Measurements from ENCODE around the gene SLC15A1. TPM values are rescaled to one million over a fixed set of nuclear protein-coding genes. Genes with fewer than 3 reads are reported as not detected.

The SLC15A1 gene
- total RNA-seq, 1 experiment from 2014 or later, result 1.9 TPM

DNA sequence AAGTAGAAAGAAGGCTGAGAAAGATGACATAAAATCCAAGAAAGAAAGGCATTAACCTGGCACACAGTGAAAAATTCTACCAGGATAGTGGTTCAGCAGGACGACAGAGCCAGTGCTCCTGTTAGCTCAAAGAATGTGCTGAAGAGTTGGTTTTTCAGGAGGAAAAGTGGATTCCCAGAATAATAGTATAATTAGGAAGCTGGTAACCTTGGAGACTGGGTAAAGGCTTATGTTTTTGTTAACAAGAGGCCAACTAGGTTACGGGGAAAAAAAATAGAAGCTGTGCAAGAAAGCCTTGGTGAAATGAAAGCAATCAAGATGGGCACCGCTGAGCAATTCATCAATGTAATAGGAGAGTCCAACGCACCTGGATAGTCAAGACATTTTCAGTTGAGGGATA lies 54.7 kb downstream of the SLC15A1 start:
- no CpG with 5 or more reads among the region's 4 CpGs for WGBS (ENCODE audit: extremely low coverage, insufficient read length, low lambda C conversion rate)
- H3K27ac Mint-ChIP-seq, result no peak overlapping the region
- Histone ChIP-seq H2BK12ac (ENCODE audit: insufficient read length, low read depth, low read length) (no peak overlapping the region), H3K27ac (ENCODE audit: insufficient read length, low read depth, low read length) (no peak overlapping the region), H3K4me2 (ENCODE audit: insufficient read depth, insufficient read length, low read length) (no peak overlapping the region), H3K9ac (ENCODE audit: extremely low read depth, insufficient read length, low read length) (no peak overlapping the region), H2BK20ac (ENCODE audit: low read depth, low read length, poor library complexity, severe bottlenecking) (no peak overlapping the region), H3T11ph (ENCODE audit: low read length) (no peak overlapping the region), H3K23me2 (ENCODE audit: insufficient read length, low read depth, low read length, poor library complexity, severe bottlenecking) (no peaks in the 10 kb centered on the region), H3K4me1 (ENCODE audit: insufficient read depth, low read length) (no peaks in the 10 kb centered on the region), H3K18ac (ENCODE audit: insufficient read length, low read depth, low read length) (no peak overlapping the region), H3K27me3 (ENCODE audit: insufficient read depth, low read length) (no peaks in the 10 kb centered on the region), H3K23ac (ENCODE audit: insufficient read length, low read depth, low read length) (no peak overlapping the region), H2AFZ (ENCODE audit: low read length) (no peak overlapping the region), H4K20me1 (ENCODE audit: control insufficient read depth, insufficient read depth, insufficient read length) (no peaks in the 10 kb centered on the region), H3K14ac (ENCODE audit: insufficient read depth, low read length) (no peak overlapping the region), H3K9me3 (ENCODE audit: control insufficient read depth, low read depth, low read length) (no peaks in the 10 kb centered on the region), H4K8ac (replicated peaks; ENCODE audit: insufficient read length, low read depth, low read length) (no peak overlapping the region), H3K79me2 (ENCODE audit: insufficient read depth, low read length) (no peaks in the 10 kb centered on the region), H3K56ac (ENCODE audit: insufficient read length, low read depth, low read length) (no peak overlapping the region), H2BK120ac (ENCODE audit: low read depth, low read length, poor library complexity, severe bottlenecking) (no peak overlapping the region), H4K5ac (ENCODE audit: insufficient read length, low read depth, low read length) (no peak overlapping the region), H3K4ac (ENCODE audit: low read depth, low read length) (no peak overlapping the region), H2AK5ac (ENCODE audit: insufficient read length, low read length) (no peak overlapping the region), H3K79me1 (ENCODE audit: insufficient read depth, low read depth, low read length, poor library complexity, severe bottlenecking) (no peaks in the 10 kb centered on the region), H2BK15ac (ENCODE audit: low read depth, low read length) (no peak overlapping the region), H2BK5ac (ENCODE audit: insufficient read length, low read length) (no peak overlapping the region), H4K91ac (ENCODE audit: insufficient read length, low read depth, low read length) (no peak overlapping the region)
- H3K4me1 Mint-ChIP-seq, result peaks cover 8 to 10% of the 10 kb centered on the region in 2 experiments
- no peaks in the 10 kb centered on the region for H3K27me3 Mint-ChIP-seq (ENCODE audit: low read depth)
- TF ChIP-seq, protein P1, sequence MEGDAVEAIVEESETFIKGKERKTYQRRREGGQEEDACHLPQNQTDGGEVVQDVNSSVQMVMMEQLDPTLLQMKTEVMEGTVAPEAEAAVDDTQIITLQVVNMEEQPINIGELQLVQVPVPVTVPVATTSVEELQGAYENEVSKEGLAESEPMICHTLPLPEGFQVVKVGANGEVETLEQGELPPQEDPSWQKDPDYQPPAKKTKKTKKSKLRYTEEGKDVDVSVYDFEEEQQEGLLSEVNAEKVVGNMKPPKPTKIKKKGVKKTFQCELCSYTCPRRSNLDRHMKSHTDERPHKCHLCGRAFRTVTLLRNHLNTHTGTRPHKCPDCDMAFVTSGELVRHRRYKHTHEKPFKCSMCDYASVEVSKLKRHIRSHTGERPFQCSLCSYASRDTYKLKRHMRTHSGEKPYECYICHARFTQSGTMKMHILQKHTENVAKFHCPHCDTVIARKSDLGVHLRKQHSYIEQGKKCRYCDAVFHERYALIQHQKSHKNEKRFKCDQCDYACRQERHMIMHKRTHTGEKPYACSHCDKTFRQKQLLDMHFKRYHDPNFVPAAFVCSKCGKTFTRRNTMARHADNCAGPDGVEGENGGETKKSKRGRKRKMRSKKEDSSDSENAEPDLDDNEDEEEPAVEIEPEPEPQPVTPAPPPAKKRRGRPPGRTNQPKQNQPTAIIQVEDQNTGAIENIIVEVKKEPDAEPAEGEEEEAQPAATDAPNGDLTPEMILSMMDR (conservative IDR thresholded peaks at IDR 0.05), result no peak
- H3K36me3 Mint-ChIP-seq (ENCODE audit: insufficient read depth in 1 of 3, low read depth in 3 of 3), result no peaks in the 10 kb centered on the region
- no peak for DNase-seq
- H3K9me3 Mint-ChIP-seq, result no peaks in the 10 kb centered on the region
- H3K4me3 Mint-ChIP-seq, result no peak overlapping the region

Measured in H9 (cell line).